Chondrocyte (in vitro differentiated cells): ENCODE measurements around the gene TFCP2. TPM values are rescaled to one million over a fixed set of nuclear protein-coding genes. Genes with fewer than 3 reads are reported as not detected.
A peak's percentile ranks its signal among the peaks of the same experiment; 100 is the strongest.

Experiments used
- DNase-seq: peaks from one replicate; pipeline ENCODE4 v3.0.0; 2021; ENCODE audit warnings: mixed read lengths, low spot score
- H3K27ac Mint-ChIP-seq: one replicate; pipeline ENCODE4 v1.8.0; 2021; ENCODE audit warnings: mild to moderate bottlenecking, moderate library complexity, mixed read lengths; ENCODE audit not compliant: unreplicated experiment
- H3K27me3 Mint-ChIP-seq: 2 replicates; pipeline ENCODE4 v1.8.0; 2021; ENCODE audit warnings: low read depth, mixed read lengths
- H3K36me3 Mint-ChIP-seq: 2 replicates; pipeline ENCODE4 v1.8.0; 2021; ENCODE audit warnings: low read depth, mixed read lengths
- H3K4me1 Mint-ChIP-seq: 2 replicates; pipeline ENCODE4 v1.8.0; 2021; ENCODE audit warnings: low read depth, mild to moderate bottlenecking, mixed read lengths
- H3K4me3 Mint-ChIP-seq: one replicate; pipeline ENCODE4 v1.8.0; 2021; ENCODE audit warnings: mild to moderate bottlenecking, moderate library complexity, mixed read lengths; ENCODE audit not compliant: unreplicated experiment
- H3K9me3 Mint-ChIP-seq: 2 replicates; pipeline ENCODE4 v1.8.0; 2021; ENCODE audit warnings: low read depth, mixed read lengths
- CTCF ChIP-seq: fragments of 200-600 bp; sonication (generic); IDR thresholded peaks from 2 replicates; pipeline ENCODE4 v1.5.0; 2021; ENCODE audit warnings: antibody characterized with exemption, mild to moderate bottlenecking, moderate library complexity
- total RNA-seq: library from RNA; stranded (reverse); gene quantifications from 3 replicates; pipeline ENCODE4 v1.2.1, GENCODE V29; 2021

The TFCP2 gene
- total RNA-seq, 1 donor from 2014 or later: 20.8 TPM

GRCh38 chr12:51067229-51067628 lies 105.7 kb downstream of the TFCP2 start:
- Mint-ChIP-seq H3K27ac (no peak overlapping the region), H3K36me3 (peaks cover 43% of the 10 kb centered on the region), H3K9me3 (no peaks in the 10 kb centered on the region), H3K4me1 (peaks cover 17% of the 10 kb centered on the region), H3K4me3 (no peak overlapping the region), H3K27me3 (no peaks in the 10 kb centered on the region)
- no peak for TF ChIP-seq CTCF
- no peak for DNase-seq

- Mint-ChIP-seq H3K4me1 (peaks cover 11% of the 10 kb centered on the region), H3K4me3 (no peak overlapping the region), H3K36me3 (peaks cover 37% of the 10 kb centered on the region), H3K27ac (no peak overlapping the region), H3K27me3 (no peaks in the 10 kb centered on the region), H3K9me3 (no peaks in the 10 kb centered on the region)
- no peak for DNase-seq
- TF ChIP-seq CTCF: no peak
These were observed 107.4 kb downstream of the TFCP2 start for GRCh38 chr12:51065530-51065929.

- Mint-ChIP-seq H3K9me3 (no peaks in the 10 kb centered on the region), H3K4me3 (no peak overlapping the region), H3K27me3 (no peaks in the 10 kb centered on the region), H3K4me1 (peaks cover 9% of the 10 kb centered on the region), H3K27ac (peak overlapping the region; percentile 60), H3K36me3 (peaks cover 32% of the 10 kb centered on the region)
- DNase-seq: no peak
- no peak for TF ChIP-seq CTCF
These were observed 110.1 kb downstream of the TFCP2 start for GRCh38 chr12:51062631-51063397.

- Mint-ChIP-seq H3K27ac (peak overlapping the region; percentile 17), H3K4me3 (no peak overlapping the region), H3K9me3 (no peaks in the 10 kb centered on the region), H3K27me3 (no peaks in the 10 kb centered on the region), H3K36me3 (peaks cover 19% of the 10 kb centered on the region), H3K4me1 (peaks cover 9% of the 10 kb centered on the region)
- TF ChIP-seq CTCF: no peak
- DNase-seq: no peak
These were observed 113.8 kb downstream of the TFCP2 start for GRCh38 chr12:51059086-51059485.

GRCh38 chr12:51056242-51056641 lies 116.7 kb downstream of the TFCP2 start:
- no peak for DNase-seq
- H3K36me3 Mint-ChIP-seq: peaks cover 17% of the 10 kb centered on the region
- TF ChIP-seq CTCF: no peak
- H3K27me3 Mint-ChIP-seq: no peaks in the 10 kb centered on the region
- H3K4me1 Mint-ChIP-seq: peaks cover 7% of the 10 kb centered on the region
- H3K9me3 Mint-ChIP-seq: no peaks in the 10 kb centered on the region
- H3K27ac Mint-ChIP-seq: no peak overlapping the region
- H3K4me3 Mint-ChIP-seq: no peak overlapping the region
